ENCODE data around the gene MYADML2. TPM values are rescaled to one million over a fixed set of nuclear protein-coding genes. Genes with fewer than 3 reads are reported as not detected.
A peak's percentile ranks its signal among the peaks of the same experiment; 100 is the strongest.

Gene MYADML2
- total RNA-seq, 1 experiment from 2014 or later: 0.46 TPM

- peaks cover 3% of the 10 kb centered on the region; the same call in 1 of the 2 replicates for H3K4me1 Mint-ChIP-seq
- DNase-seq (ENCODE audit: low spot score) (no peak), ATAC-seq (no peak)
- H3K27me3 Mint-ChIP-seq (ENCODE audit: low read depth): no peaks in the 10 kb centered on the region
- no peak overlapping the region for H3K27ac Mint-ChIP-seq
- H3K9me3 Mint-ChIP-seq: no peaks in the 10 kb centered on the region
- peaks cover 14% of the 10 kb centered on the region for H3K36me3 Mint-ChIP-seq
- ChIA-PET CTCF (interaction anchor here (1.6 to 3.4 kb wide), 4 partner anchors 13 to 120 kb away, joined by 4 to 15 read pairs (median 4); partner anchors contain the start of gene MAFG), POLR2A (interaction anchor here (1.0 kb wide), 1 partner anchor 68 kb away, joined by 3 read pairs; no protein-coding TSS in a partner anchor)
- H3K4me3 Mint-ChIP-seq: peak overlapping the region; percentile 80
- TF ChIP-seq GABPB1 (CRISPR knock-in tag; IDR thresholded peaks at IDR 0.05) (peak; percentile 64), RELA (CRISPR knock-in tag; IDR thresholded peaks at IDR 0.05; ENCODE audit: borderline replicate concordance) (no peak), ZNF317 (CRISPR knock-in tag; IDR thresholded peaks at IDR 0.05; ENCODE audit: borderline replicate concordance, low read depth) (no peak), SP1 (CRISPR knock-in tag; conservative IDR thresholded peaks at IDR 0.05) (no peak), MAX (CRISPR knock-in tag; IDR thresholded peaks at IDR 0.05) (0 out of 2 replicates have a peak, but pooled peaks have one; percentile 26)
These were observed 36.8 kb downstream of the MYADML2 start for GRCh38 chr17:81909966-81910839.

GRCh38 chr17:81909231-81909630, 37.8 kb downstream of the MYADML2 start:
- H3K9me3 Mint-ChIP-seq: no peaks in the 10 kb centered on the region
- POLR2A ChIA-PET: no interaction called here
- CTCF ChIA-PET: interaction anchor here (1.6 to 3.4 kb wide), 3 partner anchors 14 to 110 kb away, joined by 4 to 15 read pairs (median 4); partner anchors contain the start of gene MAFG
- H3K4me3 Mint-ChIP-seq: no peak overlapping the region
- H3K36me3 Mint-ChIP-seq: peaks cover 11% of the 10 kb centered on the region
- no peak overlapping the region for H3K27ac Mint-ChIP-seq
- ATAC-seq: no peak
- no peak for DNase-seq (ENCODE audit: low spot score)
- H3K27me3 Mint-ChIP-seq (ENCODE audit: low read depth): no peaks in the 10 kb centered on the region
- no peak for TF ChIP-seq ZNF138 (CRISPR knock-in tag; conservative IDR thresholded peaks at IDR 0.05)
- no peak for TF ChIP-seq ZBTB21 (CRISPR knock-in tag; IDR thresholded peaks at IDR 0.05; ENCODE audit: borderline replicate concordance)
- TF ChIP-seq GTF2I (CRISPR knock-in tag; conservative IDR thresholded peaks at IDR 0.05): no peak
- TF ChIP-seq GRHL2 (CRISPR knock-in tag; IDR thresholded peaks at IDR 0.05; ENCODE audit: insufficient replicate concordance, severe bottlenecking): no peak
- no peak for TF ChIP-seq TEAD1 (CRISPR knock-in tag; IDR thresholded peaks at IDR 0.05)
- TF ChIP-seq ZSCAN18 (CRISPR knock-in tag; IDR thresholded peaks at IDR 0.05): no peak
- no peak for TF ChIP-seq USF1 (CRISPR knock-in tag; IDR thresholded peaks at IDR 0.05)
- no peak for TF ChIP-seq ZNF219 (CRISPR knock-in tag; IDR thresholded peaks at IDR 0.05; ENCODE audit: borderline replicate concordance)
- TF ChIP-seq JAZF1 (CRISPR knock-in tag; IDR thresholded peaks at IDR 0.05): no peak
- TF ChIP-seq GABPB1 (CRISPR knock-in tag; IDR thresholded peaks at IDR 0.05): no peak
- TF ChIP-seq AFF4 (CRISPR knock-in tag; IDR thresholded peaks at IDR 0.05; ENCODE audit: borderline replicate concordance): no peak
- no peak for TF ChIP-seq ZNF396 (CRISPR knock-in tag; IDR thresholded peaks at IDR 0.05; ENCODE audit: borderline replicate concordance)
- H3K4me1 Mint-ChIP-seq: peaks cover 3% of the 10 kb centered on the region; the same call in 1 of the 2 replicates
